PFSK-1 (cell line): ENCODE results near the gene CASP9.

ENCODE experiments used
- POLR2AphosphoS5 ChIP-seq: IDR thresholded peaks from 2 replicates; pipeline ENCODE4 v1.6.1; 2012; ENCODE audit warnings: low read depth, mild to moderate bottlenecking, control low read depth, low read length, moderate library complexity
- SIN3A ChIP-seq: IDR thresholded peaks from 2 replicates; pipeline ENCODE4 v1.6.1; 2012; ENCODE audit warnings: mild to moderate bottlenecking, low read length, moderate library complexity, borderline replicate concordance; ENCODE audit not compliant: insufficient read depth

DNA sequence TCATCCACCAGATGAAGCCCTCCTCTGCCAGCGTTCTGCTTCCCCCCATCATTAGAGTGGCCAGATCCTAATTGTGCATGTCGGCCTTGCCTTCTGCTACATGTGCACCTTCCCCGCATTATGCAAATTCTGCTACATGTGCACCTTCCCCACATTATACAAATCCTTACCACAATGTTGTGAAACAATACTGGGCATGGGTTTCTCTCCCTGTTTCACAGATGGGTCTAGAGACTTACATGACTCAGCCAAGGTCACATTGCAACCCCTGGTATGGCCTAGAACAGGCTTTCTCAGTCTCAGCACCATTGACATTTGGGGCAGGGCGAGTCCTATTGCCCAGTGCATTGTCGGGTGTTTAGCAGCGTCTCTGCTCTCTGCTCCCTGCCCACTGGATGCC, 68.5 kb downstream of the CASP9 start:
- TF ChIP-seq POLR2AphosphoS5 (no peak), SIN3A (no peak)
